RWPE1 (cell line): ENCODE data around the gene TIAM2.

Experiments
- CTCF ChIA-PET: fragments of 350-600 bp; sonication (Branson Sonifier 250); formaldehyde crosslinking; extraction: SDS; loops from one replicate; lab custom pipeline; 2021; lab: Yijun Ruan, JAX
- POLR2A ChIA-PET: fragments of 400-600 bp; formaldehyde crosslinking; extraction: SDS; loops from one replicate; lab custom pipeline; 2020; ENCODE audit warnings: antibody characterized with exemption; ENCODE audit not compliant: low non-redundant PET; lab: Yijun Ruan, JAX
- DNase-seq: peaks from one replicate; pipeline ENCODE4 v3.0.0; 2012; ENCODE audit warnings: low spot score
- H3K27ac ChIP-seq: fragments of 450-650 bp; 2 replicates; pipeline ENCODE4 v1.5.1; 2017
- TF ChIP-seq, protein P1 (sequence below): fragments of 450-650 bp; conservative IDR thresholded peaks from 2 replicates; pipeline ENCODE4 v1.5.1; 2017; ENCODE audit warnings: low read depth, mild to moderate bottlenecking

The TIAM2 gene

DNA sequence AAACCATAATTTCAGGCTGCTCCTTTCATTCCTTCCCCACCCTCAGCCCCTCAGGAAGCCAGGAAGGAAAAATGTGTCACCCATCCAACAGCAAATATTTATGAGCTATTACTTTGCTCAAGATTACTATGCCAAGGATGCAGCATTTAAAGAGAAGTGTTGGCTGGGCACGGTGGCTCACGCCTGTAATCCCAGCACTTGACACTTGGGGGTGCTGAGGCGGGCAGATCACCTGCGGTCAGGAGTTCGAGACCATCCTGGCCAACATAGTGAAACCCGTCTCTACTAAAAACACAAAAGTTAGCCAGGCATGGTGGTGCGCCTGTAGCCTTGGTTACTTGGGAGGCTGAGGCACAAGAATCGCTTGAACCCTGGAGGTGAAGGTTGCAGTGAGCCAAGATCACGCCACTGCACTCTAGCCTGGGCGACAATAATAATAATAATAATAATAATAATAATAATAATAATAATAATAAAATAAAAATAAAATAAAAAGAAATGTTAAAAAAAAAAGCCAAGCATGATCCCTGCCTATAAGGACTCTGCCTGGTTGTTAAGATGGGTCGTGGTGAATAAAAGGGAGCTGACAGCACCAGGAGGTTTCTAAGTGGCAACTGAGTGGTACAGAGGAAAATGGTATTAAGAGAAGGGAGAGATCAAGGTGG lies 20.5 kb upstream of the TIAM2 start:
- ChIA-PET POLR2A (no interaction called here), CTCF (no interaction called here)
- H3K27ac ChIP-seq: no peak overlapping the region
- DNase-seq: no peak
- TF ChIP-seq, protein P1, sequence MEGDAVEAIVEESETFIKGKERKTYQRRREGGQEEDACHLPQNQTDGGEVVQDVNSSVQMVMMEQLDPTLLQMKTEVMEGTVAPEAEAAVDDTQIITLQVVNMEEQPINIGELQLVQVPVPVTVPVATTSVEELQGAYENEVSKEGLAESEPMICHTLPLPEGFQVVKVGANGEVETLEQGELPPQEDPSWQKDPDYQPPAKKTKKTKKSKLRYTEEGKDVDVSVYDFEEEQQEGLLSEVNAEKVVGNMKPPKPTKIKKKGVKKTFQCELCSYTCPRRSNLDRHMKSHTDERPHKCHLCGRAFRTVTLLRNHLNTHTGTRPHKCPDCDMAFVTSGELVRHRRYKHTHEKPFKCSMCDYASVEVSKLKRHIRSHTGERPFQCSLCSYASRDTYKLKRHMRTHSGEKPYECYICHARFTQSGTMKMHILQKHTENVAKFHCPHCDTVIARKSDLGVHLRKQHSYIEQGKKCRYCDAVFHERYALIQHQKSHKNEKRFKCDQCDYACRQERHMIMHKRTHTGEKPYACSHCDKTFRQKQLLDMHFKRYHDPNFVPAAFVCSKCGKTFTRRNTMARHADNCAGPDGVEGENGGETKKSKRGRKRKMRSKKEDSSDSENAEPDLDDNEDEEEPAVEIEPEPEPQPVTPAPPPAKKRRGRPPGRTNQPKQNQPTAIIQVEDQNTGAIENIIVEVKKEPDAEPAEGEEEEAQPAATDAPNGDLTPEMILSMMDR: no peak

DNA sequence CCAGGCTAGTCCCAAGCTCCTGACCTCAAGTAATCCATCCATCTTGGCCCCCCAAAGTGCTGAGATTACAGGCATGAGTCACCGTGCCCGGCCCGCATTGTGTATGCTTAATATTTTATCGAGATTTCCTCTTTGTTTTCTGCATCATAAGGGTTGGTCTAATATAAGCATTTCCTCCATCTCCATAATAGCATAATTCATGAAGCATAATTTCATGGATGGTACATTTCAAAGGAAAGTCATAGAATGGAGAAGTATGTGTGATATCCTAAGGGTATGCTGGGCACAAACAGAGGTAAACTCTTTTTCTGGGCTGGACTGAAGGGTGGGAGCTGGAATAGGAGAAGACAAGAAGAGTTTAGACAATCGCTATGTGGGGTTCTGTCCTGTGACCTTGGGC lies 17.5 kb upstream of the TIAM2 start:
- CTCF ChIA-PET: no interaction called here
- POLR2A ChIA-PET: no interaction called here
- TF ChIP-seq, protein P1: no peak
- H3K27ac ChIP-seq: no peak overlapping the region
- no peak for DNase-seq

DNA sequence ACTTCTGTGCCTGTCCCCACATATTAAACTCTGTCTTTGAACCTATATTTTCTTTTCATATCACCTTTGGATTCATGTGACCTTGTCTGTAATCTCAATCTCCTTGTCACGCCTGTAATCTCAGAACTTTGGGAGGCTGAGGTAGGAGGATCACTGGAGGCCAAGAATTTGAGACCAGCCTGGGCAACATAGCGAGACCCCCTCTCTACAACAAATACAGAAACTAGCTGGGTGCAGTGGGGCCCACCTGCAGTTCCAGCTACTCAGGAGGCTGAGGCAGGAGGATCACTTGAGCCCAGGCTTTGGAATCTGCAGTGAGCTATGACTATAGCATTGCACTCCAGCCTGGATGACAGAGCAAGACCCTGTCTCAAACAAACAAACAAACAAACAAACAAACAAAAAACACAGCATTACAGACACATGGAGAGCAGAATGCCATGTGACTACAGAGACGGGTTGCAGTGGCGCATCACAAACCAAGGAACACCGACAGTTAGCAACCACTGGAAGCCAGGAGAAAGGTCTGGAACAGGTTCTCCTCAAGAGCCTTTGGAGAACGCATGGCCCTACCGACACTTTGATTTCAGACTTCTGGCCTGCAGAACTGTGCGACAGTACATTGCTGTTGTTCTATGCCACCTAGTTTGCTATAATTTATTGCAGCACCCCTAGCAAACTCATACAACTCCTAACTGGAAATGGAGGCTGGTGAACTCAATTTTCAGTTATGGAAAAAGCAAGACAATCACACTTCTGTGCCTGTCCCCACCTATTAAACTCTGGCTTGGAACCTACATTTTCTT lies 14.6 kb upstream of the TIAM2 start:
- no peak for DNase-seq

DNA sequence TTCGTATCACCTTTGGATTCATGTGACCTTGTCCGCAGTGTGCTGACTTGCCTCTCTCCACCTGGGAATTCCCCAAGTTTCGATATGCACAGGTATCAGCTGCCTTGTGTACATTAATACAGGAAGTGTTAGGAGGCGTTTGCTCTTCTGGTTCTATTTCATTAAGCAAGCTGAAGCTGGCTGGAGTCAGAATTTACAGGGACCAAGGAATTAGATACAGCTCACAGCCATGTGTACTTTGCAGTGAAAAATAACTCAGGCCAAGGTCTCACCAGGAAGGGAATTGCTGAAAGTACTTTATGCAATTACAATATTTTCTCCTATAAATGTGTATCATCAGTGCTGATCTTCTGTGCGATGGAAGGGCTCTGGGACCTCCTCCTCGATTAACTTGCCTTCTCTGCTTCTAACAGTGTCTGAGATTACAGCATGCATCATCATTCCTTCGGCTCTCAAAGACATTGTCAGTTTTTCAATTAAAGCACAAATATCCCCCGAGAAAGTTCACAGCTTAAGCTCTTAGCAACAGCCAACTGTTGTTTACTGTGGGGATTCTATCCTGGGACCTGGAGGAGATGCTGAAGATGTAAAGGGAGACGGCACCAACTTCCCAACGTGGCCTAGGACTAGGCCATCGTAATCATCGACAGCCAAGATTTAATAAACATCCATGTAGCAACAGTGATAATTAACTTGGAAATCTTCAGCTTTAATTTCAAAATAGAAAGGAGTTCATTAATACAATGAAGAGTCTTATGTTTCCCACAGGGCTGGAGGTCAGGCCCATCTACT lies 13.8 kb upstream of the TIAM2 start:
- DNase-seq: no peak
- H3K27ac ChIP-seq: no peak overlapping the region
- TF ChIP-seq, protein P1: no peak
- ChIA-PET CTCF (interaction anchor here (0.6 kb wide), 2 partner anchors 1049 to 1995 kb away, joined by 3 read pairs; no protein-coding TSS in a partner anchor), POLR2A (no interaction called here)

More for the DNA sequence above, 14.6 kb upstream of the TIAM2 start:
- ChIA-PET CTCF (no interaction called here), POLR2A (no interaction called here)
- TF ChIP-seq, protein P1: no peak
- no peak overlapping the region for H3K27ac ChIP-seq

DNA sequence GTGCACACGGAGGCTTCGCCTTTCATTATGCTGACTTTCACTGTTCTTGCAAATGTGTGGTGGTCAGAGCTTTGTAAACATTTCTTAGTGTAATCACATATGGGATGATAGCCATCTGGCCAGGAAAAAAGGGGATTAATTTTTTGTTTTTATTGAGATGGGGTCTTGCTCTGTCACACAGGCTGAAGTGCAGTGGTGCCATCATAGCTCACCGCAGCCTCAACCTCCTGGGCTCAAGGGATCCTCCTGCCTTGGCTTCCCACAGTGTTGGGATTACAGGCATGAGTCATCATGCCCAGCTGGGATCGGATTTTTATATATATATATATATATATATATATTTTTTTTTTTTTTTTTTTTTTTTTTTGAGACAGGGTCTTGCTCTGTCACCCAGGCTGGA lies 11.0 kb upstream of the TIAM2 start:
- ChIA-PET POLR2A (no interaction called here), CTCF (no interaction called here)
- DNase-seq: no peak
- no peak overlapping the region for H3K27ac ChIP-seq
- TF ChIP-seq, protein P1: no peak

DNA sequence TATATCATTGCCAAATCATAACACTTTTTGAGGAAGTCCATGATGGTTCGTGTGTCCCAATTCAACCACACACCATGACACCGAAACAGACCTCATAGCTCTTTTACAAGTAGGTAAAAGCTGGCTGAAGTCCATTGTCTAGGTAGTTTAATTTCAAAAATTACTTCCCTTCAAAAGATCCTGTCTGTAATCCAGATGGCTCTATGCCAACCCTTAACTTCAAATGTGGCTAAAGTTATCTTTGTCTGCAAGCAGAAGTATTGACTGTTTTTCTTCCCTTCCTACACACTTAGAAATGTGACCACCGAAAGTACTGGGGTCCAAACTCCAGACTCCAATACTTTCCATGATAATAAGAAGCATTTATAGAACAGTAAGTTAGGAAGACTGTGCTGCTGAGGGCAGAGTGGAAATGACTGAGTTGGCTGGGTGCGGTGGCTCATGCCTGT lies 8.3 kb upstream of the TIAM2 start:
- no peak overlapping the region for H3K27ac ChIP-seq
- TF ChIP-seq, protein P1: no peak
- no peak for DNase-seq
- ChIA-PET CTCF (interaction anchor here (0.7 kb wide), 1 partner anchor 252 kb away, joined by 3 read pairs; no protein-coding TSS in a partner anchor), POLR2A (no interaction called here)
